ENCODE measurements around the gene TOR2A. TPM values are rescaled to one million over a fixed set of nuclear protein-coding genes. Genes with fewer than 3 reads are reported as not detected.

Gene TOR2A
- total and polyA plus RNA-seq, 11 donors, result 1.7 to 9.2 (median 3.4) TPM

DNA sequence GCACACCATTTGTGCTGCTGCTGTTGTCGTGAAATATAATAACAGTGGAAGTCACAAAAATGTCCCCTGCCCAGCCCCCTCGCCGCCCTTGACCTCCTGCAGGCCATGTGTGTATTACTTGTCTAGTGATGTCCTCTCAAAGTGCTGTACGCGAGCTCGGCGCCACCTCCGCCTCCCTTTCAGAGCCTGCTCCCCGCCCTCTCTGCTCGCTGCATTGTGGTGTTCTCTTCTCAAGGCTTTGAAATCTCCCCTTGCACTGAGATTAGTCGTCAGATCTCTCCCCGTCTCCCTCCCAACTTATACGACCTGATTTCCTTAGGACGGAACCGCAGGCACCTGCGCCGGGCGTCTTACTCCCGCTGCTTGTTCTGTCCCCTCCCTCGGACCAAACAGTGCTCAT lies 43.0 kb downstream of the TOR2A start:
- Histone ChIP-seq H3K27ac (no peak overlapping the region), H3K27me3 (no peaks in the 10 kb centered on the region), H3K9me3 (no peaks in the 10 kb centered on the region), H3K36me3 (peaks cover 0 to 57% (median 36%) of the 10 kb centered on the region in 9 donors), H3K4me3 (no peak overlapping the region), H3K4me1 (no peaks in the 10 kb centered on the region)
- intact Hi-C loops (cut with DNase I), result loop anchor here in 1 of 10 donors (5.0 kb wide), 1 partner anchor 40 kb away; no protein-coding TSS in a partner anchor
- TF ChIP-seq CTCF (IDR thresholded peaks at IDR 0.05) (no peak), POLR2A (IDR thresholded peaks at IDR 0.05) (no peak)
- no peak for ATAC-seq
- WGBS, 4 donors, result 87 to 91% (median 91%) methylated on average over 20 of the region's 20 CpGs
- no peak for DNase-seq

GRCh38 chr9:127690735-127691134 lies 44.4 kb downstream of the TOR2A start:
- Histone ChIP-seq H3K36me3 (peaks cover 0 to 70% (median 50%) of the 10 kb centered on the region in 9 donors), H3K9me3 (no peaks in the 10 kb centered on the region), H3K4me3 (no peak overlapping the region), H3K27me3 (no peaks in the 10 kb centered on the region), H3K27ac (no peak overlapping the region), H3K4me1 (no peaks in the 10 kb centered on the region)
- ATAC-seq (no peak), DNase-seq (no peak)
- no peak for TF ChIP-seq CTCF (IDR thresholded peaks at IDR 0.05)
- no peak for TF ChIP-seq POLR2A (IDR thresholded peaks at IDR 0.05)
- intact Hi-C loops (cut with DNase I), result loop anchor here in 1 of 10 donors (5.0 kb wide), 1 partner anchor 38 kb away; no protein-coding TSS in a partner anchor
- 91 to 96% (median 95%) methylated on average over 10 of the region's 10 CpGs for WGBS, 4 donors

DNA sequence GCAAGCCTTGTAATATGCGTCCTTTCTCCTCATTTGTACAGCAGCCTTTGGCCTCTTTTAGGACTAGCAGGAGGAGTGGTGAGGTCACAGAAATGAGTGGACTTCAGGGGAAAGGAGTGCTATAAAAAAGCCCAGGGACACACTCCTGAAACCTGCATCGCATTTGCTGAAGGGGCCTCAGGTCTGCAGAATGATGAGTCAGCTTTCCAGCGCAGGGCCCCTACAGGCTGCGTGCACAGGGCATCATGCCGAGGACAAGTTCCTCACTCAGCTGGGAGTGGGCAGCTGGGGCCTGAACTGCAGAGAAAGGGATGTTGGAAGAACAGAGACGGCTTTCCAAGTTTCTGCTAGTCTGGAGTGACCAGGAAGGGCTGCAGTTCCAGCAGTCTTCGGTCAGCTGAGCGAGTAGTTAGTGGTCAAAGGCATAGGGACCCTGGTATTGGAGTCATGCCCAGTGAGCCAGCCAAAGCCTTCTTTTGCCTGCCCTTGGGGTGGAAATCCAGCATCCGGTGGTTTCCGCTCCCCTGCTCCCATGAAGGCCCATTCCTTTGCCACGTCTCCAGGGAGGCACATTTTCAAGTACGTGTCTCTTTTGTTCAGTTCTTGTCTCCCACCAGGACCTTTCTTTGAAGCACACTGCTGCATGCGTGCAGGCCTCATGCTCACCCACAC lies 45.6 kb downstream of the TOR2A start:
- H3K36me3 ChIP-seq, result peaks cover 0 to 80% (median 50%) of the 10 kb centered on the region in 9 donors
- ATAC-seq (no peak), DNase-seq (no peak)
- no peaks in the 10 kb centered on the region for H3K9me3 ChIP-seq
- no peak overlapping the region for H3K27ac ChIP-seq
- no peak overlapping the region for H3K4me3 ChIP-seq
- H3K27me3 ChIP-seq, result no peaks in the 10 kb centered on the region
- TF ChIP-seq CTCF (IDR thresholded peaks at IDR 0.05) (no peak), POLR2A (IDR thresholded peaks at IDR 0.05) (no peak)
- 94 to 96% (median 95%) methylated on average over 13 of the region's 13 CpGs for WGBS, 4 donors
- no peaks in the 10 kb centered on the region for H3K4me1 ChIP-seq
- intact Hi-C loops (cut with DNase I), result no loop called here

DNA sequence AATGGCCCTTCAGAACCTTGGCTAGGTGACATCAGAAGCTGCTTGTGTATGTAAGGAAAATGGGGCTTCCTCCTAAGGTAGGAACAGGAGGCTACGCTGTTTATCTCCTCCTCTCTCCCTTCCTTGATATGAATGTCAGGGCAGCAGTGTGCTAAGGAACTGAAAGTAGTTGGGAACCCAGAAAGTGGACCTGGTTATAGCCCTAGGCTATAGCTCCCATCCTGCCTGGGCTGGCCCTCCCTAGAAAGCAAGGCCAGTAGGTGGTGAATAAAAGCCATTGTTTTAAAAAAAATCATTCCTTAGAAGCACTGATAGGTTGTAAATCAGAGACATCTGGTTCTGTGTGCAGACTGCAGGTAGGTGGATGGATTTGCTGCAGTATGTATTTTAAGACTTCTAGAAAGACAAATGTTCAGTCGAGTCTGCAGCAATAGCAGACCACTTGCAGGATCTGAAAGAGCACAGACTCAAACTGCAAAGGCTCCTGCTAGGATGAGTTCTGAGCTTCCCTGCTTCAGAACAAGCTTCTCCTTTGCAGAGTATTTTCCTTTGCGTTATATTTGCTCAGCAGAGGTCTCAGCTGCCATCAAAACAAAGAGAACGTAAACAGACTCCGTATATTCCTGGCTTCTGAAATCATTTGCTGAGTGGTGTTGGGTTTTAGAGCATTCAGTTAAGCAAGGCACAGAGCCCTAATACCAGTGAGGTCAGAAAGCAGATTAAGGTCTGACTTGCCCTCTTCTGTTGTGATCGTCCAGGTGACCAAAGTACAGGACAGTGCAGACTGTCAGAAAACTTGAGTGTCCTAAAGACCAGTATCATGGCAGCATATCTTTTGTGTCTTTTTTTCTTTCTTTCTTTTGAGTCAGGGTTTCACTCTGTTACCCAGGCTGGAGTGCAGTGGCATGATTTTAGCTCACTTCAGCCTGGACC lies 48.4 kb downstream of the TOR2A start:
- no peaks in the 10 kb centered on the region for H3K4me1 ChIP-seq
- no peak for ATAC-seq
- H3K27me3 ChIP-seq, result no peaks in the 10 kb centered on the region
- DNase-seq, result no peak
- no peak for TF ChIP-seq CTCF (IDR thresholded peaks at IDR 0.05)
- no peak for TF ChIP-seq POLR2A (IDR thresholded peaks at IDR 0.05)
- H3K9me3 ChIP-seq, result no peaks in the 10 kb centered on the region
- WGBS, 4 donors, result 88 to 96% (median 92%) methylated on average over 6 of the region's 6 CpGs
- H3K36me3 ChIP-seq, result peaks cover 0 to 97% (median 76%) of the 10 kb centered on the region in 9 donors
- no peak overlapping the region for H3K4me3 ChIP-seq
- no peak overlapping the region for H3K27ac ChIP-seq
- intact Hi-C loops (cut with DNase I), result no loop called here

Data from heart left ventricle (tissue), 16 donors.